IPS-18c (cell line): ENCODE results near the gene KRT72.

Experiments
- H3K4me3 ChIP-seq: 2 replicates; pipeline ENCODE4 v1.7.0; 2013; ENCODE audit warnings: low read depth, mild to moderate bottlenecking, low read length, moderate library complexity; ENCODE audit not compliant: insufficient read depth
- H3K9me3 ChIP-seq: one replicate; pipeline ENCODE4 v1.6.1; 2013; ENCODE audit warnings: mild to moderate bottlenecking, low read length, moderate library complexity; ENCODE audit not compliant: control insufficient read depth, insufficient read depth

KRT72 gene

GRCh38 chr12:52591521-52591920 is 9.7 kb downstream of the KRT72 start:
- H3K4me3 ChIP-seq = no peak overlapping the region
- no peaks in the 10 kb centered on the region for H3K9me3 ChIP-seq

- H3K9me3 ChIP-seq = no peaks in the 10 kb centered on the region
- H3K4me3 ChIP-seq = no peak overlapping the region
Observed at GRCh38 chr12:52590021-52590420, 11.2 kb downstream of the KRT72 start.

- H3K4me3 ChIP-seq = no peak overlapping the region
Observed at GRCh38 chr12:52587563-52587962, 13.7 kb downstream of the KRT72 start.

GRCh38 chr12:52585946-52586345 is 15.3 kb downstream of the KRT72 start:
- peaks cover 2% of the 10 kb centered on the region for H3K9me3 ChIP-seq

More at GRCh38 chr12:52587563-52587962, 13.7 kb downstream of the KRT72 start:
- H3K9me3 ChIP-seq = peaks cover 2% of the 10 kb centered on the region

GRCh38 chr12:52585066-52585465 is 16.2 kb downstream of the KRT72 start:
- Histone ChIP-seq H3K9me3 (peaks cover 2% of the 10 kb centered on the region), H3K4me3 (no peak overlapping the region)

More at GRCh38 chr12:52585946-52586345, 15.3 kb downstream of the KRT72 start:
- no peak overlapping the region for H3K4me3 ChIP-seq

- peaks cover 2% of the 10 kb centered on the region for H3K9me3 ChIP-seq
- no peak overlapping the region for H3K4me3 ChIP-seq
Observed at GRCh38 chr12:52584156-52584682, 17.0 kb downstream of the KRT72 start.

GRCh38 chr12:52582971-52583456 is 18.2 kb downstream of the KRT72 start:
- Histone ChIP-seq H3K4me3 (no peak overlapping the region), H3K9me3 (peaks cover 2% of the 10 kb centered on the region)

GRCh38 chr12:52582486-52582885 is 18.8 kb downstream of the KRT72 start:
- H3K4me3 ChIP-seq = no peak overlapping the region
- peaks cover 2% of the 10 kb centered on the region for H3K9me3 ChIP-seq

GRCh38 chr12:52581481-52581880 is 19.8 kb downstream of the KRT72 start:
- H3K9me3 ChIP-seq = peaks cover 2% of the 10 kb centered on the region
- no peak overlapping the region for H3K4me3 ChIP-seq

- H3K4me3 ChIP-seq = no peak overlapping the region
- peaks cover 2% of the 10 kb centered on the region for H3K9me3 ChIP-seq
Observed at GRCh38 chr12:52581066-52581465, 20.2 kb downstream of the KRT72 start.

GRCh38 chr12:52580496-52580895 is 20.8 kb downstream of the KRT72 start:
- H3K4me3 ChIP-seq = no peak overlapping the region
- peaks cover 2% of the 10 kb centered on the region for H3K9me3 ChIP-seq

- Histone ChIP-seq H3K9me3 (peaks cover 2% of the 10 kb centered on the region), H3K4me3 (no peak overlapping the region)
Observed at GRCh38 chr12:52579468-52580465, 21.5 kb downstream of the KRT72 start.

- H3K4me3 ChIP-seq = no peak overlapping the region
- H3K9me3 ChIP-seq = no peaks in the 10 kb centered on the region
Observed at GRCh38 chr12:52578469-52578868, 22.8 kb downstream of the KRT72 start.

GRCh38 chr12:52577316-52577715 is 23.9 kb downstream of the KRT72 start:
- no peaks in the 10 kb centered on the region for H3K9me3 ChIP-seq
- no peak overlapping the region for H3K4me3 ChIP-seq

- Histone ChIP-seq H3K9me3 (peaks cover 2% of the 10 kb centered on the region), H3K4me3 (no peak overlapping the region)
Observed at GRCh38 chr12:52575948-52576347, 25.3 kb downstream of the KRT72 start.

GRCh38 chr12:52575256-52575655 is 26.0 kb downstream of the KRT72 start:
- peaks cover 2% of the 10 kb centered on the region for H3K9me3 ChIP-seq
- H3K4me3 ChIP-seq = no peak overlapping the region

- no peak within 1 kb of the TSS for H3K4me3 ChIP-seq
- H3K9me3 ChIP-seq = peaks cover 2% of the 10 kb centered on the region
Observed at GRCh38 chr12:52573743-52574142, 27.5 kb downstream of the KRT72 start, which contains the start of gene KRT74. Gene KRT74, minus strand, starts transcription at chr12:52573843. Its CDS starts 66 bp downstream, at chr12:52573777.

GRCh38 chr12:52573306-52573705 is 28.0 kb downstream of the KRT72 start:
- H3K4me3 ChIP-seq = no peak overlapping the region
- peaks cover 2% of the 10 kb centered on the region for H3K9me3 ChIP-seq
